HL-60 (cell line): Measurements from ENCODE around the gene NUFIP2.

Experiments used
- DNase-seq, 2 experiments: peaks; one replicate each; pipeline ENCODE4 v3.0.0-alpha.2; 2010 to 2020; ENCODE audit warnings: low read depth in 1 of 2, low spot score in 1 of 2
- H3K27ac ChIP-seq: fragments of 250-450 bp; sonication (Bioruptor Pico); replicated peaks from 2 replicates; pipeline ENCODE4 v1.5.1; 2020; ENCODE audit warnings: mild to moderate bottlenecking, moderate library complexity
- H3K27me3 ChIP-seq: fragments of 250-450 bp; sonication (Bioruptor Pico); 2 replicates; pipeline ENCODE4 v1.5.1; 2021; ENCODE audit warnings: mild to moderate bottlenecking, moderate library complexity; ENCODE audit not compliant: insufficient read depth, poor library complexity, severe bottlenecking
- H3K4me3 ChIP-seq: replicated peaks from 2 replicates; pipeline ENCODE4 v1.5.1; 2011; ENCODE audit warnings: mild to moderate bottlenecking, control low read depth, low read length; ENCODE audit not compliant: insufficient read depth
- CTCF ChIP-seq: IDR thresholded peaks from one replicate; pipeline ENCODE4 v1.5.1; 2011; ENCODE audit warnings: low read length, control low read depth, inconsistent platforms; ENCODE audit not compliant: insufficient read depth
- GABPA ChIP-seq: IDR thresholded peaks from 2 replicates; pipeline ENCODE4 v1.6.1; 2012; ENCODE audit warnings: low read depth
- POLR2AphosphoS5 ChIP-seq: IDR thresholded peaks from 2 replicates; pipeline ENCODE4 v1.6.1; 2012; ENCODE audit warnings: low read depth
- REST ChIP-seq: IDR thresholded peaks from 2 replicates; pipeline ENCODE4 v1.6.1; 2012; ENCODE audit warnings: low read depth; ENCODE audit not compliant: insufficient replicate concordance
- SPI1 ChIP-seq: IDR thresholded peaks from 2 replicates; pipeline ENCODE4 v1.6.1; 2012; ENCODE audit warnings: low read depth, mild to moderate bottlenecking, borderline replicate concordance

The NUFIP2 gene

GRCh38 chr17:29289852-29290251 is 4.1 kb downstream of the NUFIP2 start:
- no peak for DNase-seq
- Histone ChIP-seq H3K27me3 (no peaks in the 10 kb centered on the region), H3K4me3 (no peak overlapping the region), H3K27ac (no peak overlapping the region)
- TF ChIP-seq POLR2AphosphoS5 (no peak), GABPA (no peak), CTCF (no peak), REST (no peak), SPI1 (no peak)

GRCh38 chr17:29283961-29284360 is 10.0 kb downstream of the NUFIP2 start:
- H3K4me3 ChIP-seq = no peak overlapping the region
- TF ChIP-seq REST = no peak
- TF ChIP-seq CTCF = no peak
- no peak for TF ChIP-seq SPI1
- no peak for TF ChIP-seq POLR2AphosphoS5
- no peak for TF ChIP-seq GABPA
- DNase-seq = no peak
- no peaks in the 10 kb centered on the region for H3K27me3 ChIP-seq
- H3K27ac ChIP-seq = no peak overlapping the region

GRCh38 chr17:29283496-29283895 is 10.5 kb downstream of the NUFIP2 start:
- no peak overlapping the region for H3K4me3 ChIP-seq
- H3K27ac ChIP-seq = no peak overlapping the region
- H3K27me3 ChIP-seq = no peaks in the 10 kb centered on the region
- TF ChIP-seq POLR2AphosphoS5 = 0 out of 2 replicates have a peak, but pooled peaks have one; percentile 6
- TF ChIP-seq SPI1 = no peak
- no peak for DNase-seq

- H3K27ac ChIP-seq = no peak overlapping the region
- H3K27me3 ChIP-seq = no peaks in the 10 kb centered on the region
- TF ChIP-seq POLR2AphosphoS5 (0 out of 2 replicates have a peak, but pooled peaks have one; percentile 11), REST (no peak)
- no peak for DNase-seq
- H3K4me3 ChIP-seq = no peak overlapping the region
Observed at GRCh38 chr17:29279397-29280070, 14.4 kb downstream of the NUFIP2 start.
